H1 (cell line): ENCODE data around the gene ZNF677. TPM values are rescaled to one million over a fixed set of nuclear protein-coding genes. Genes with fewer than 3 reads are reported as not detected.

ENCODE experiments used
- CTCF ChIA-PET: fragments of 300-600 bp; sonication (Branson Sonifier 250); formaldehyde crosslinking; loops from one replicate; lab custom pipeline; 2021; ENCODE audit not compliant: partially characterized antibody; lab: Charles Lee
- POLR2A ChIA-PET: fragments of 300-600 bp; sonication (Branson Sonifier 250); formaldehyde crosslinking; loops from one replicate; lab custom pipeline; 2021; ENCODE audit warnings: inconsistent platforms; ENCODE audit not compliant: partially characterized antibody; lab: Charles Lee
- DNase-seq, 2 experiments: peaks; one replicate each; pipeline versions ENCODE4 v3.0.0 to v3.0.0-alpha.2; 2010 to 2022; ENCODE audit warnings: low spot score in 2 of 2, low read depth in 1 of 2, mixed read lengths in 1 of 2
- FAIRE-seq: peaks from 2 replicates; lab custom pipeline; 2011; peaks lifted over from hg19 to GRCh38; lab: Jason Lieb, UNC
- H2AFZ ChIP-seq: 2 replicates; pipeline ENCODE4 v1.8.1; 2012; ENCODE audit warnings: low read length, inconsistent platforms
- H2AK5ac ChIP-seq: 2 replicates; pipeline ENCODE4 v1.6.1; 2013; ENCODE audit warnings: low read depth, low read length
- H2BK120ac ChIP-seq: replicated peaks from 2 replicates; pipeline ENCODE3; 2013; ENCODE audit warnings: low read depth, low read length, inconsistent platforms
- H2BK12ac ChIP-seq: 2 replicates; pipeline ENCODE4 v1.6.1; 2013; ENCODE audit warnings: low read depth, low read length
- H2BK15ac ChIP-seq: 2 replicates; pipeline ENCODE4 v1.6.1; 2013; ENCODE audit warnings: low read length
- H2BK20ac ChIP-seq: 2 replicates; pipeline ENCODE4 v1.6.1; 2013; ENCODE audit warnings: low read length
- H2BK5ac ChIP-seq: 2 replicates; pipeline ENCODE4 v1.6.1; 2013; ENCODE audit warnings: low read depth, low read length
- H3K14ac ChIP-seq: 2 replicates; pipeline ENCODE4 v1.6.1; 2013; ENCODE audit warnings: inconsistent platforms; ENCODE audit not compliant: insufficient read length
- H3K18ac ChIP-seq: 2 replicates; pipeline ENCODE4 v1.6.1; 2013; ENCODE audit warnings: low read length; ENCODE audit errors: extremely low read depth
- H3K23ac ChIP-seq: 2 replicates; pipeline ENCODE4 v1.6.1; 2013; ENCODE audit warnings: inconsistent platforms; ENCODE audit not compliant: insufficient read length
- H3K23me2 ChIP-seq: 2 replicates; pipeline ENCODE4 v1.6.1; 2013; ENCODE audit warnings: low read depth, low read length
- H3K27ac ChIP-seq: 2 replicates; pipeline ENCODE4 v1.6.1; 2011; ENCODE audit warnings: low read depth, low read length, inconsistent platforms
- H3K27me3 ChIP-seq, 4 experiments: replicated peaks in 1 of 4; 1 replicate in 1 of 4; 2 replicates in 3 of 4; pipeline versions ENCODE4 v1.6.1 to v1.8.1; 2011 to 2013; ENCODE audit warnings: low read length in 3 of 4, mild to moderate bottlenecking in 3 of 4, inconsistent platforms in 2 of 4, mixed read lengths in 2 of 4, moderate library complexity in 1 of 4; ENCODE audit not compliant: control insufficient read depth in 3 of 4, insufficient read depth in 3 of 4; ENCODE audit errors: extremely low read depth in 1 of 4
- H3K36me3 ChIP-seq, 4 experiments: 2 replicates each; pipeline versions ENCODE4 v1.6.1 to v1.8.1; 2011 to 2013; ENCODE audit warnings: mild to moderate bottlenecking in 4 of 4, low read length in 3 of 4, moderate library complexity in 2 of 4, control low read depth in 1 of 4, inconsistent platforms in 1 of 4; ENCODE audit not compliant: insufficient read depth in 4 of 4, control insufficient read depth in 2 of 4
- H3K4ac ChIP-seq: replicated peaks from 2 replicates; pipeline ENCODE3; 2013; ENCODE audit warnings: low read length, low read depth, mixed read lengths, inconsistent platforms; ENCODE audit not compliant: insufficient read length
- H3K4me1 ChIP-seq, 4 experiments: replicated peaks in 1 of 4; 1 replicate in 1 of 4; 2 replicates in 3 of 4; pipeline versions ENCODE4 v1.6.1 to v1.8.1; 2011 to 2013; ENCODE audit warnings: low read length in 3 of 4, inconsistent platforms in 2 of 4, mixed read lengths in 1 of 4; ENCODE audit not compliant: insufficient read depth in 4 of 4, control insufficient read depth in 3 of 4
- H3K4me2 ChIP-seq, 2 experiments: 2 replicates each; pipeline versions ENCODE4 v1.6.1 to v1.8.1; 2011 to 2013; ENCODE audit warnings: low read depth in 2 of 2, low read length in 2 of 2, control low read depth in 1 of 2, inconsistent platforms in 1 of 2, mild to moderate bottlenecking in 1 of 2; ENCODE audit not compliant: insufficient read depth in 1 of 2
- H3K4me3 ChIP-seq, 4 experiments: fragments of 200-600, 300-600 bp in 1 of 4; sonication (generic), shearing (Covaris generic), sonication (Bioruptor Twin) in 1 of 4; 2 replicates each; pipeline versions ENCODE4 v1.5.1 to v1.8.1; 2011 to 2016; ENCODE audit warnings: low read length in 4 of 4, low read depth in 3 of 4, control low read depth in 2 of 4, inconsistent platforms in 2 of 4, mild to moderate bottlenecking in 2 of 4, mixed read lengths in 1 of 4, moderate library complexity in 1 of 4; ENCODE audit not compliant: insufficient read depth in 2 of 4; ENCODE audit errors: extremely low read depth in 1 of 4
- H3K56ac ChIP-seq: replicated peaks from 2 replicates; pipeline ENCODE3; 2013; ENCODE audit warnings: low read depth, mild to moderate bottlenecking, mixed read lengths, low read length, inconsistent platforms; ENCODE audit not compliant: insufficient read length
- H3K79me1 ChIP-seq: 2 replicates; pipeline ENCODE4 v1.6.1; 2013; ENCODE audit warnings: low read depth, low read length, control low read depth
- H3K79me2 ChIP-seq, 2 experiments: 2 replicates each; pipeline versions ENCODE4 v1.6.1 to v1.8.1; 2012 to 2013; ENCODE audit warnings: low read length in 2 of 2, mild to moderate bottlenecking in 2 of 2, inconsistent platforms in 1 of 2; ENCODE audit not compliant: insufficient read depth in 2 of 2, control insufficient read depth in 1 of 2
- H3K9ac ChIP-seq, 4 experiments: replicated peaks in 1 of 4; 1 replicate in 1 of 4; 2 replicates in 3 of 4; pipeline versions ENCODE4 v1.6.1 to v1.8.1; 2011 to 2013; ENCODE audit warnings: low read depth in 3 of 4, low read length in 3 of 4, control low read depth in 2 of 4, mild to moderate bottlenecking in 2 of 4, moderate library complexity in 2 of 4, inconsistent platforms in 1 of 4; ENCODE audit errors: extremely low read depth in 1 of 4
- H3K9me3 ChIP-seq, 2 experiments: 2 replicates each; pipeline versions ENCODE4 v1.6.1 to v1.8.1; 2012 to 2013; ENCODE audit warnings: mild to moderate bottlenecking in 2 of 2, moderate library complexity in 2 of 2, control low read depth in 1 of 2, inconsistent platforms in 1 of 2, low read depth in 1 of 2, low read length in 1 of 2, mixed read lengths in 1 of 2; ENCODE audit not compliant: insufficient read depth in 2 of 2
- H4K20me1 ChIP-seq, 2 experiments: replicated peaks in 1 of 2; 2 replicates each; pipeline versions ENCODE3 to v1.8.1; 2011 to 2013; ENCODE audit warnings: inconsistent platforms in 2 of 2, low read length in 2 of 2, mild to moderate bottlenecking in 1 of 2; ENCODE audit not compliant: insufficient read depth in 2 of 2, control insufficient read depth in 1 of 2
- H4K5ac ChIP-seq: 2 replicates; pipeline ENCODE4 v1.6.1; 2013; ENCODE audit warnings: low read length, low read depth, mixed read lengths, inconsistent platforms; ENCODE audit not compliant: insufficient read length
- H4K8ac ChIP-seq: 2 replicates; pipeline ENCODE4 v1.8.0; 2013; ENCODE audit warnings: mild to moderate bottlenecking, moderate library complexity, low read length, inconsistent platforms; ENCODE audit not compliant: insufficient read depth; ENCODE audit errors: extremely low read depth
- H4K91ac ChIP-seq: replicated peaks from 2 replicates; pipeline ENCODE3; 2013; ENCODE audit warnings: low read length, mixed read lengths, inconsistent platforms; ENCODE audit not compliant: insufficient read length
- POLR2AphosphoS5 ChIP-seq: IDR thresholded peaks from 2 replicates; pipeline ENCODE4 v1.6.1; 2011; ENCODE audit warnings: low read depth, low read length
- ZNF274 ChIP-seq: IDR thresholded peaks from 2 replicates; pipeline ENCODE4 v1.7.0; 2012; ENCODE audit warnings: low read length, borderline replicate concordance; ENCODE audit errors: extremely low read depth
- WGBS, 2 experiments: shearing (Covaris generic) in 1 of 2; methylation state at CpG; one replicate each; pipeline versions ENCODE4 v1.1.6 to v1.1.7; 2013 to 2015; ENCODE audit warnings: low lambda C conversion rate in 2 of 2, mixed read lengths in 2 of 2, inconsistent platforms in 1 of 2, low coverage in 1 of 2, missing lambda C conversion rate in 1 of 2; ENCODE audit not compliant: insufficient replicate concordance in 2 of 2, insufficient coverage in 1 of 2, insufficient read length in 1 of 2; ENCODE audit errors: extremely low coverage in 1 of 2, missing lambda C conversion rate in 1 of 2; 5-methylcytosine and 5-hydroxymethylcytosine counted together
- polyA plus RNA-seq, 7 experiments: library from polyadenylated mRNA; depleted of rRNA in 3 of 7; stranded (reverse) in 5 of 7; unstranded in 2 of 7; fragments of >200 nt in 5 of 7; fragments of 200-250 nt in 2 of 7; gene quantifications; 1 replicate in 5 of 7; 2 replicates in 1 of 7; 4 replicates in 1 of 7; pipeline versions ENCODE4 v1.2.1 to v1.2.3, GENCODE V29; 2011 to 2013; ENCODE audit warnings: missing spikeins in 2 of 7, mixed read lengths in 2 of 7
- total RNA-seq: library from RNA; stranded (reverse); fragmentation: NEBNext Ultra II Directional; extraction: Animal tissue kit (Norgen Biotek cat#: 25700); gene quantifications from 2 replicates; pipeline ENCODE4 v1.2.1, GENCODE V29; 2021

ZNF677 gene
- total and polyA plus RNA-seq, 2 of the 8 experiments (the other 6 are each of a cell fraction or from before 2014, with no cell fraction given) = 29.6 to 37.0 TPM

- Histone ChIP-seq H3K27me3 (no peaks in the 10 kb centered on the region), H3K4ac (no peak overlapping the region), H4K20me1 (no peaks in the 10 kb centered on the region), H3K56ac (no peak overlapping the region), H3K18ac (no peak overlapping the region), H3K4me1 (no peaks in the 10 kb centered on the region), H4K5ac (no peak overlapping the region), H2BK12ac (no peak overlapping the region), H3K79me1 (no peaks in the 10 kb centered on the region), H3K23ac (no peak overlapping the region), H3K79me2 (no peaks in the 10 kb centered on the region), H3K36me3 (peaks cover 9 to 57% (median 35%) of the 10 kb centered on the region in 4 experiments; a peak in 7 of 8 replicates), H2AFZ (no peak overlapping the region), H3K4me3 (no peak overlapping the region), H3K23me2 (no peaks in the 10 kb centered on the region), H2BK20ac (no peak overlapping the region), H3K4me2 (no peak overlapping the region), H2BK5ac (no peak overlapping the region), H4K8ac (no peak overlapping the region; the same call in 1 of the 2 replicates), H4K91ac (no peak overlapping the region), H3K14ac (no peak overlapping the region), H2BK15ac (no peak overlapping the region), H2AK5ac (no peak overlapping the region), H3K9ac (no peak overlapping the region), H3K9me3 (peaks cover 80 to 81% of the 10 kb centered on the region in 2 experiments), H3K27ac (no peak overlapping the region), H2BK120ac (no peak overlapping the region)
- CTCF ChIA-PET = no interaction called here
- POLR2A ChIA-PET = no interaction called here
- TF ChIP-seq POLR2AphosphoS5 (no peak), ZNF274 (peak; percentile 96)
- WGBS, 2 experiments = 90% methylated on average over 4 of the region's 4 CpGs; no CpG with 5 or more reads in 1 of the 2 experiments
- FAIRE-seq (no peak), DNase-seq (no peak)
Measured at GRCh38 chr19:53237114-53237777, 17.4 kb downstream of the ZNF677 start.
